NK-92 (cell line): Measurements from ENCODE around the gene ALOX15B.
"Not testable (repeated sequence)": the region's sequence is repeated elsewhere in the genome, so short reads cannot be mapped to it uniquely, and the experiment has no call there.

Experiments
- DNase-seq: peaks from one replicate; lab custom pipeline; 2025; ENCODE audit not compliant: unreplicated experiment; lab: John Stamatoyannopoulos, UW

ALOX15B gene

GRCh38 chr17:8077939-8078338, 39.1 kb downstream of the ALOX15B start:
- not testable (repeated sequence) for DNase-seq

GRCh38 chr17:8079291-8080207, 40.7 kb downstream of the ALOX15B start:
- no peak for DNase-seq

GRCh38 chr17:8080208-8080798, 41.4 kb downstream of the ALOX15B start:
- no peak for DNase-seq

- DNase-seq = no peak
These were observed 42.0 kb downstream of the ALOX15B start for GRCh38 chr17:8080799-8081219.

GRCh38 chr17:8081876-8082275, 43.0 kb downstream of the ALOX15B start:
- no peak for DNase-seq

GRCh38 chr17:8082292-8082691, 43.4 kb downstream of the ALOX15B start:
- no peak for DNase-seq

GRCh38 chr17:8084250-8084649, 45.4 kb downstream of the ALOX15B start:
- DNase-seq = no peak

GRCh38 chr17:8087075-8087951, 48.5 kb downstream of the ALOX15B start, which contains the start of gene ALOX12B:
Gene ALOX12B (minus strand): TSS chr17:8087716. CDS start chr17:8087442, 274 bp downstream.
- no peak for DNase-seq

- no peak for DNase-seq
These were observed 49.0 kb downstream of the ALOX15B start for GRCh38 chr17:8087952-8088230.

GRCh38 chr17:8089728-8090127, 50.9 kb downstream of the ALOX15B start:
- DNase-seq = no peak

GRCh38 chr17:8091033-8091687, 52.3 kb downstream of the ALOX15B start:
- DNase-seq = no peak

GRCh38 chr17:8095361-8095760, 56.5 kb downstream of the ALOX15B start:
- no peak for DNase-seq

GRCh38 chr17:8096541-8096940, 57.7 kb downstream of the ALOX15B start:
- no peak for DNase-seq
